OCI-LY7 (cell line): ENCODE data around the gene TRIM41. TPM values are rescaled to one million over a fixed set of nuclear protein-coding genes. Genes with fewer than 3 reads are reported as not detected.
"Not testable (repeated sequence)": the region's sequence is repeated elsewhere in the genome, so short reads cannot be mapped to it uniquely, and the experiment has no call there.

Source experiments
- BruUV-seq: library from RNA; stranded (reverse); fragments of 400-500 nt; replicated peaks from 2 replicates; lab custom pipeline; 2021; lab: Mats Ljungman, UMichigan
- CTCF ChIA-PET: fragments of 300-600 bp; sonication (Branson Sonifier 250); formaldehyde crosslinking; loops from one replicate; lab custom pipeline; 2022; ENCODE audit warnings: antibody characterized with exemption; ENCODE audit not compliant: unreplicated experiment; lab: Charles Lee
- POLR2A ChIA-PET: fragments of 300-600 bp; sonication (Branson Sonifier 250); formaldehyde crosslinking; loops from one replicate; lab custom pipeline; 2022; ENCODE audit warnings: antibody characterized with exemption; lab: Charles Lee
- DNase-seq: peaks from one replicate; pipeline ENCODE4 v3.0.0-alpha.2; 2015; ENCODE audit warnings: low spot score
- H2AFZ ChIP-seq: fragments of 200-600 bp; sonication (generic), shearing (Covaris generic); 2 replicates; pipeline ENCODE4 v1.6.1; 2014; ENCODE audit warnings: mild to moderate bottlenecking, antibody characterized with exemption, low read length, moderate library complexity
- H3K27ac ChIP-seq: fragments of 200-600 bp; sonication (generic); 2 replicates; pipeline ENCODE4 v1.5.1; 2014; ENCODE audit warnings: mixed run types, low read depth, mild to moderate bottlenecking, moderate library complexity, low read length, inconsistent platforms; ENCODE audit not compliant: poor library complexity, severe bottlenecking
- H3K36me3 ChIP-seq: fragments of 200-600 bp; sonication (generic); 2 replicates; pipeline ENCODE4 v1.6.1; 2014; ENCODE audit warnings: mild to moderate bottlenecking, antibody characterized with exemption, low read length, moderate library complexity, mixed read lengths; ENCODE audit not compliant: insufficient read depth
- H3K4me1 ChIP-seq: fragments of 200-600 bp; sonication (generic); 2 replicates; pipeline ENCODE4 v1.5.1; 2014; ENCODE audit warnings: mild to moderate bottlenecking, low read length; ENCODE audit not compliant: insufficient read depth, poor library complexity, severe bottlenecking
- H3K4me2 ChIP-seq: fragments of 200-600 bp; sonication (generic); 2 replicates; pipeline ENCODE4 v1.6.1; 2014; ENCODE audit warnings: mild to moderate bottlenecking, low read length
- H3K4me3 ChIP-seq: fragments of 200-600 bp; sonication (generic); 2 replicates; pipeline ENCODE4 v1.5.1; 2014; ENCODE audit warnings: mild to moderate bottlenecking, low read depth, low read length; ENCODE audit not compliant: poor library complexity, severe bottlenecking
- H3K79me2 ChIP-seq: fragments of 200-600 bp; sonication (generic); 2 replicates; pipeline ENCODE4 v1.6.1; 2016; ENCODE audit warnings: low read depth, mild to moderate bottlenecking, low read length, moderate library complexity, mixed read lengths; ENCODE audit not compliant: insufficient read depth
- H3K9me2 ChIP-seq: fragments of 200-600 bp; sonication (generic); 2 replicates; pipeline ENCODE4 v1.6.1; 2016; ENCODE audit warnings: mild to moderate bottlenecking, low read length, mixed read lengths; ENCODE audit not compliant: insufficient read depth
- H3K9me3 ChIP-seq: fragments of 200-600 bp; sonication (generic); 2 replicates; pipeline ENCODE4 v1.6.1; 2014; ENCODE audit warnings: mild to moderate bottlenecking, mixed run types, low read length, mixed read lengths
- H4K20me1 ChIP-seq: fragments of 200-600 bp; sonication (generic); 2 replicates; pipeline ENCODE4 v1.6.1; 2014; ENCODE audit warnings: mild to moderate bottlenecking, antibody characterized with exemption, low read length, moderate library complexity, mixed read lengths; ENCODE audit not compliant: insufficient read depth
- EZH2phosphoT487 ChIP-seq: fragments of 200-600 bp; sonication (generic); IDR thresholded peaks from 2 replicates; pipeline ENCODE4 v1.6.1; 2018; ENCODE audit warnings: low read depth, borderline replicate concordance, mild to moderate bottlenecking, mixed run types, antibody characterized with exemption, low read length, moderate library complexity, mixed read lengths
- intact Hi-C: fragments of 100-400 bp; cut with micrococcal nuclease; formaldehyde crosslinking; loops from one replicate; pipeline ENCODE4 v1.10.0; 2022; ENCODE audit not compliant: unreplicated experiment
- total RNA-seq, 2 experiments: library from RNA; depleted of rRNA in 1 of 2; stranded (reverse); fragments of >200 nt in 1 of 2; shearing (Covaris generic) in 1 of 2; gene quantifications; 2 replicates each; pipeline ENCODE4 v1.2.3, GENCODE V29; 2014 to 2022
- TF ChIP-seq, protein P1 (sequence below): fragments of 200-600 bp; sonication (generic); conservative IDR thresholded peaks from 2 replicates; pipeline ENCODE4 v1.5.1; 2014; ENCODE audit warnings: mild to moderate bottlenecking, antibody characterized with exemption, low read length, moderate library complexity, mixed read lengths

The TRIM41 gene
- total RNA-seq, 2 experiments from 2014 or later: 30.2 to 73.4 TPM

DNA sequence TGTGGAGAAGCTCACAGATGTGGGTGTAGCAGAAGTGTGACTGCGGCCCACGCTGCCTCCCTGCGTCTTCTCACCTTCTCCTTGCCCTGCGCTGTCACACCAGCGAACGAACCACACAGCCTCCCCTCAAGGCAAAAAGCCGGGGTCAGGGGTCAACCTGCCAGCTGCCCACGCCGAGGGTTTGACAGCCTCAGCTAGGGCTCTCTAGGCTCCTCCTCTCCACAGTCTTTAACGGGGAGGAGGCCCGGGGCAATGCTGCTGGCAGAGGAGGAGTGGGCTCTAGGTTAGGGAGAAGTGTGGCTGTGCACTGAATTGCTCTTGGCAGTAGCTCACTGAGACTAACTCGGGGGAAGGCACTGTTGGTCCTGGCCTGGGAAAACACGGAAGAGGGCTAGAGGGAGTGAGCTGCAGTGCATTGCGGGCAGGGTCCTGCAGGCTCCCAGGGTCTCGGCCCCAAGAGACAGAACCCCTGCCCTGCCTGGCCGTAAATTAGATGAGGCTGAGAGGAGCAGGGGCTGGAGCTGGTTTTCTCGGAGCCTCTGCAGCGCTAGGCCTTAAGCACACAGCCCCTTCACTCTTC, 42.1 kb downstream of the TRIM41 start:
- TF ChIP-seq, protein P1, sequence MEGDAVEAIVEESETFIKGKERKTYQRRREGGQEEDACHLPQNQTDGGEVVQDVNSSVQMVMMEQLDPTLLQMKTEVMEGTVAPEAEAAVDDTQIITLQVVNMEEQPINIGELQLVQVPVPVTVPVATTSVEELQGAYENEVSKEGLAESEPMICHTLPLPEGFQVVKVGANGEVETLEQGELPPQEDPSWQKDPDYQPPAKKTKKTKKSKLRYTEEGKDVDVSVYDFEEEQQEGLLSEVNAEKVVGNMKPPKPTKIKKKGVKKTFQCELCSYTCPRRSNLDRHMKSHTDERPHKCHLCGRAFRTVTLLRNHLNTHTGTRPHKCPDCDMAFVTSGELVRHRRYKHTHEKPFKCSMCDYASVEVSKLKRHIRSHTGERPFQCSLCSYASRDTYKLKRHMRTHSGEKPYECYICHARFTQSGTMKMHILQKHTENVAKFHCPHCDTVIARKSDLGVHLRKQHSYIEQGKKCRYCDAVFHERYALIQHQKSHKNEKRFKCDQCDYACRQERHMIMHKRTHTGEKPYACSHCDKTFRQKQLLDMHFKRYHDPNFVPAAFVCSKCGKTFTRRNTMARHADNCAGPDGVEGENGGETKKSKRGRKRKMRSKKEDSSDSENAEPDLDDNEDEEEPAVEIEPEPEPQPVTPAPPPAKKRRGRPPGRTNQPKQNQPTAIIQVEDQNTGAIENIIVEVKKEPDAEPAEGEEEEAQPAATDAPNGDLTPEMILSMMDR: no peak
- no peak for TF ChIP-seq EZH2phosphoT487
- Histone ChIP-seq H3K27ac (no peak overlapping the region), H3K4me3 (no peak overlapping the region), H3K4me1 (peaks cover 4% of the 10 kb centered on the region), H3K9me3 (peaks cover 4% of the 10 kb centered on the region; the same call in 1 of the 2 replicates), H4K20me1 (no peaks in the 10 kb centered on the region), H3K4me2 (no peak overlapping the region), H3K36me3 (peaks cover 19% of the 10 kb centered on the region), H3K9me2 (no peaks in the 10 kb centered on the region), H2AFZ (no peak overlapping the region), H3K79me2 (peaks cover 19% of the 10 kb centered on the region)
- intact Hi-C loops: no loop called here
- BruUV-seq: no TSS peak
- ChIA-PET POLR2A (no interaction called here), CTCF (interaction anchor here (0.6 kb wide), 1 partner anchor 1001 kb away, joined by 5 read pairs; no protein-coding TSS in a partner anchor)
- DNase-seq: no peak

DNA sequence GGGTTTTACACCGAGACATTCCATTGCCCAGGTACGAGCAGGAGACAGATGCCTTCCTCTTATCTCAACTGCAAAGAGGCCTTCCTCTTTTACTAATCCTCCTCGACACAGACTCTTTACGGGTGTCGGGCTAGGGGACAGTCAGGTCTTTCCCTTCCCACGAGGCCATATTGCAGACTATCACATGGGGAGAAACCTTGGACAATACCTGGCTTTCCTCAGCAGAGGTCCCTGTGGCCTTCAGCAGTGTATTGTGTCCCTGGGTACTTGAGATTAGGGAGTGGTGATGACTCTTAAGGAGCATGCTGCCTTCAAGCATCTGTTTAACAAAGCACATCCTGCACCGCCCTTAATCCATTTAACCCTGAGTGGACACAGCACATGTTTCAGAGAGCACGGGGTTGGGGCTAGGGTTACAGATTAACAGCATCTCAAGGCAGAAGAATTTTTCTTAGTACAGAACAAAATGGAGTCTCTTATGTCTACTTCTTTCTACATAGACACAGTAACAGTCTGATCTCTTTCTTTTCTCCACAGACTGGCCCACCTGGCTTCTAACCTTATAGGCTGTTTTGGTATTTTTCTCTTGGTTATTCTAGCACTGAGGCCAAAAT, 44.3 kb downstream of the TRIM41 start:
- H3K79me2 ChIP-seq, H2AFZ ChIP-seq, H4K20me1 ChIP-seq, H3K4me3 ChIP-seq, CTCF ChIA-PET, H3K9me3 ChIP-seq, H3K4me1 ChIP-seq, BruUV-seq, H3K4me2 ChIP-seq, H3K9me2 ChIP-seq, DNase-seq, POLR2A ChIA-PET, intact Hi-C loops, H3K27ac ChIP-seq: not testable (repeated sequence)
- peaks cover 17% of the 10 kb centered on the region for H3K36me3 ChIP-seq

DNA sequence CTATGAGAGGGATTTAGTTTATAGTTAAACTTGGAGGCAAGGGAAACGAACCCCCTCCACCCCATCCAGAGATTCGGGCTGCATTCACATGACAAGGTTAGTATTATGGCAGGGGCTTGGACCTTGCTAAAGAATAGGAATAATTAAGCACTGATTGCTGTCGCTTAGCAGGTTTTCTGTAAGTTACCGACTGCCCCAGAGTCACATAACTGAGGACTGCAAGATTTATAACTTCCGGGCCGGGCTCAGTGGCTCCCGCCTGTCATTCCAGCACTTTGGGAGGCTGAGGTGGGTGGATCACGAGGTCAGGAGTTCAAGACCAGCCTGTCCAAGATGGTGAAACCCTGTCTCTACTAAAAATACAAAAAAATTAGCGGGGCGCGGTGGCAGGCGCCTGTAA, 44.8 kb downstream of the TRIM41 start:
- DNase-seq, H3K4me2 ChIP-seq, H3K4me3 ChIP-seq, BruUV-seq, H3K9me2 ChIP-seq, H3K79me2 ChIP-seq, intact Hi-C loops, H3K4me1 ChIP-seq, H4K20me1 ChIP-seq, H2AFZ ChIP-seq, CTCF ChIA-PET, H3K27ac ChIP-seq, H3K9me3 ChIP-seq, POLR2A ChIA-PET: not testable (repeated sequence)
- peaks cover 12% of the 10 kb centered on the region for H3K36me3 ChIP-seq
